ENCODE measurements around the gene CUZD1.

GRCh38 chr10:122830965-122831353 is 14.7 kb downstream of the CUZD1 start:
- TF ChIP-seq CTCF (IDR thresholded peaks at IDR 0.05) (no peak), POLR2A (IDR thresholded peaks at IDR 0.05) (no peak)

All from esophagus squamous epithelium (tissue), 4 donors.